ENCODE measurements around the gene NFE2L2. TPM values are rescaled to one million over a fixed set of nuclear protein-coding genes. Genes with fewer than 3 reads are reported as not detected.

Gene NFE2L2
- total RNA-seq, 1 donor from 2014 or later = 51.4 TPM

DNA sequence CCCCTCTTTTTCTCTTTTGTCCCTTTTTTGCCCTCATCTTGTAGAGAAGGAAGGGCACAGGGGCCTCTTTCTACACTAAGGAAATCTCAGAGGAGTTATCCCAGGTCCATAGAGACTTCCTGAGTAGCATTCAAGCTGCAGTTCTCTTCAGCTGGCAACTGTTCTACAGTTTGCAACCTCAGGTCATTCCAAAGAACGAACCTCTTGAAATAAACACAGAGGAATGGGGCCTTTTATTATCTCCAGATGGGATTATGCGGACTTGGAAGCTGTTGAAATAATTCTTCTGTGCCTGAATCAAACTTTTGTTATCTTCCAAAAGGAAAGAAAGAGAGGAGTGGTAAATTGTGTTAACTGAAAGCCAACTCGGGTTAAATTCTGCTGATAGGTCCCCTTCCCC lies 31.0 kb upstream of the NFE2L2 start:
- H3K4me1 Mint-ChIP-seq (ENCODE audit: low read depth, unreplicated experiment) = peaks cover 9% of the 10 kb centered on the region
- DNase-seq = no peak
- H3K9me3 Mint-ChIP-seq (ENCODE audit: unreplicated experiment) = no peaks in the 10 kb centered on the region
- no peaks in the 10 kb centered on the region for H3K36me3 Mint-ChIP-seq (ENCODE audit: unreplicated experiment)
- no peak overlapping the region for H3K4me3 Mint-ChIP-seq (ENCODE audit: unreplicated experiment)
- H3K27me3 Mint-ChIP-seq (ENCODE audit: unreplicated experiment) = peaks cover 2% of the 10 kb centered on the region
- TF ChIP-seq, protein P1, sequence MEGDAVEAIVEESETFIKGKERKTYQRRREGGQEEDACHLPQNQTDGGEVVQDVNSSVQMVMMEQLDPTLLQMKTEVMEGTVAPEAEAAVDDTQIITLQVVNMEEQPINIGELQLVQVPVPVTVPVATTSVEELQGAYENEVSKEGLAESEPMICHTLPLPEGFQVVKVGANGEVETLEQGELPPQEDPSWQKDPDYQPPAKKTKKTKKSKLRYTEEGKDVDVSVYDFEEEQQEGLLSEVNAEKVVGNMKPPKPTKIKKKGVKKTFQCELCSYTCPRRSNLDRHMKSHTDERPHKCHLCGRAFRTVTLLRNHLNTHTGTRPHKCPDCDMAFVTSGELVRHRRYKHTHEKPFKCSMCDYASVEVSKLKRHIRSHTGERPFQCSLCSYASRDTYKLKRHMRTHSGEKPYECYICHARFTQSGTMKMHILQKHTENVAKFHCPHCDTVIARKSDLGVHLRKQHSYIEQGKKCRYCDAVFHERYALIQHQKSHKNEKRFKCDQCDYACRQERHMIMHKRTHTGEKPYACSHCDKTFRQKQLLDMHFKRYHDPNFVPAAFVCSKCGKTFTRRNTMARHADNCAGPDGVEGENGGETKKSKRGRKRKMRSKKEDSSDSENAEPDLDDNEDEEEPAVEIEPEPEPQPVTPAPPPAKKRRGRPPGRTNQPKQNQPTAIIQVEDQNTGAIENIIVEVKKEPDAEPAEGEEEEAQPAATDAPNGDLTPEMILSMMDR (IDR thresholded peaks at IDR 0.05; ENCODE audit: partially characterized antibody, unreplicated experiment) = no peak
- no peak overlapping the region for H3K27ac Mint-ChIP-seq (ENCODE audit: unreplicated experiment)

DNA sequence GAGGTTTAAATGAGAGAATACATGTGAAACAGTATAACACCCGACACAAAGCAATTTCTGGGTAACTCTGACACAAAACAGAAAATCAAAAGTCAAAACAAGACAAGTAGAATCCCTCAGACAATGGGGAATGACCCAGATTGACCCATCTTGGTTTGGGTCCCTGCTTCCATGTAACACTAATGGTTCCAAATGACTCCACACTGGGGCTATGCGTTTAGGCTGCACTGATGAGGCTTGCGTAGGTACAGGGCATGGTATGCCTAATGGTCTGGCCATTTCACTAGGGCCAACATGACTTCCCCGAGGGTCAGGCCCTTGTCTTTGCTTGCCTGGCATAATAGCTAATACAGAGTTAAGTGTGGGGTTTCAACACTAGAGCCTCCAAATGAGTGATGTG lies 27.2 kb upstream of the NFE2L2 start:
- Mint-ChIP-seq H3K27me3 (ENCODE audit: unreplicated experiment) (peaks cover 2% of the 10 kb centered on the region), H3K4me3 (ENCODE audit: unreplicated experiment) (no peak overlapping the region), H3K9me3 (ENCODE audit: unreplicated experiment) (peaks cover 2% of the 10 kb centered on the region), H3K4me1 (ENCODE audit: low read depth, unreplicated experiment) (peaks cover 16% of the 10 kb centered on the region), H3K27ac (ENCODE audit: unreplicated experiment) (no peak overlapping the region), H3K36me3 (ENCODE audit: unreplicated experiment) (no peaks in the 10 kb centered on the region)
- TF ChIP-seq, protein P1 (IDR thresholded peaks at IDR 0.05; ENCODE audit: partially characterized antibody, unreplicated experiment) = no peak
- no peak for DNase-seq

DNA sequence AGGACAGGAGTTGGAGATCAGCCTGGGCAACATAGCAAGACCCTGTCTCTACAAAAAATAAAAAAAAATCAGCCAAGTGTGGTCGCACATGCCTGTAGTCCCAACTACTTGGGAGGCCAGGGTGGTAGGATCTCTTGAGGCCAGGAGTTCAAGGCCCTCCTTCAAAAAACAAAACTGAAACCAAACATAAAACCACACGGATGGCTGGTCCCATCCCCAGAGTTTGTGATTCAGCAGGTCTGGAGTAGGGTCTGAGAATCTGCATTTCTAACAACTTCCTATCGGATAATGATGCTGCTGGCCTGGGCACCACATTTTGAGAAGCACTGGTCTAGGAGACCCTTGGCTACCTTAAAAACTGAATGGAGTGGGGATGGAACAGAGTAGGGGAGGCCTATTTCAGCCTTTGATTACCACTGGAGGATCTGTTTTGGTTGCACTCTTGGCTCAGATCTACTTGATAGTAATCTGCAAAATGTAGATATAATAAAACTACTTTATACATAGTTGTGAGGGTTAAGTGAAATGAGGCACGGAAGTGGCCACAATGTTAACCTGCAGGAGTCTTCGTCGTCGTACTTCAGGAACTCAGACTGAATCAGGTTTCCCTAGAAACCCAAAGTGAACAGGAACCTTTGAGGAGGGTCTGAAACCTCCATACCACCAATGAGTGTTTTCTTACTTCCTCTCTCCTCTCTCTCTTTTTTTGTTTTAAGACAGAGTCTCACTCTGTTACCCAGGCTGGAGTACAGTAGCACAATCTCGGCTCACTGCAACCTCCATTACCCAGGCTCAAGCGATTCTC lies 25.5 kb upstream of the NFE2L2 start:
- Mint-ChIP-seq H3K27ac (ENCODE audit: unreplicated experiment) (no peak overlapping the region), H3K4me3 (ENCODE audit: unreplicated experiment) (no peak overlapping the region), H3K27me3 (ENCODE audit: unreplicated experiment) (peaks cover 2% of the 10 kb centered on the region), H3K9me3 (ENCODE audit: unreplicated experiment) (peaks cover 2% of the 10 kb centered on the region), H3K36me3 (ENCODE audit: unreplicated experiment) (no peaks in the 10 kb centered on the region), H3K4me1 (ENCODE audit: low read depth, unreplicated experiment) (peaks cover 12% of the 10 kb centered on the region)
- no peak for DNase-seq
- TF ChIP-seq, protein P1 (IDR thresholded peaks at IDR 0.05; ENCODE audit: partially characterized antibody, unreplicated experiment) = no peak

DNA sequence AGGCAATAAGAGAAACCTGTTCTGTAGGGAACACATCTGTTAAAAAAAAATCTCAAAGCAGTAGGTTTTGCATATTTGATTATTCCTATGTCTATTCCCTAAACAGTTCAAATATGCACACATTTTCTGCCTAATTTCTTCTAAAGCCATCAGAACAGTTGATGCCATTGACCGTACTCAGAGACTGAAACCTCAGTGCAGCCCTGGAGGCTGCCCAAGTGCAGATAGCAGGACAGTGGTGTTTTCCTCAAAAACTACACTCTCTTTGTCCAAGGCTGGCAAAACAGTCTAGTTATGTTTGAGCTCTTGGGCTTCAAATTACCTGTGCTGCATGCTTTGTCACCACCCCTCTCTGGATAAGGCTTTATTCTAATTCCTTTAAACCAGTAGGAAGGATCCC lies 23.3 kb upstream of the NFE2L2 start:
- Mint-ChIP-seq H3K4me3 (ENCODE audit: unreplicated experiment) (no peak overlapping the region), H3K27me3 (ENCODE audit: unreplicated experiment) (no peaks in the 10 kb centered on the region), H3K4me1 (ENCODE audit: low read depth, unreplicated experiment) (peaks cover 15% of the 10 kb centered on the region), H3K9me3 (ENCODE audit: unreplicated experiment) (peaks cover 2% of the 10 kb centered on the region), H3K27ac (ENCODE audit: unreplicated experiment) (peak overlapping the region; percentile 62), H3K36me3 (ENCODE audit: unreplicated experiment) (no peaks in the 10 kb centered on the region)
- TF ChIP-seq, protein P1 (IDR thresholded peaks at IDR 0.05; ENCODE audit: partially characterized antibody, unreplicated experiment) = no peak
- DNase-seq = no peak
